HEK293T (cell line): Measurements from ENCODE around the gene SLX4IP.

Source experiments
- BHLHE40 ChIP-seq: fragments of 450-650 bp; IDR thresholded peaks from 2 replicates; pipeline ENCODE4 v1.6.1; 2016; ENCODE audit warnings: mild to moderate bottlenecking, moderate library complexity, borderline replicate concordance
- CTBP1 ChIP-seq: fragments of 450-650 bp; IDR thresholded peaks from 2 replicates; pipeline ENCODE4 v1.6.1; 2016; ENCODE audit warnings: borderline replicate concordance
- ELF4 ChIP-seq: fragments of 450-650 bp; IDR thresholded peaks from 2 replicates; pipeline ENCODE4 v1.6.1; 2017; ENCODE audit warnings: antibody characterized with exemption
- FOXK2 ChIP-seq: fragments of 450-650 bp; IDR thresholded peaks from 2 replicates; pipeline ENCODE4 v1.6.1; 2016; ENCODE audit warnings: mild to moderate bottlenecking
- FOXM1 ChIP-seq: fragments of 450-650 bp; IDR thresholded peaks from 2 replicates; pipeline ENCODE4 v1.6.1; 2017; ENCODE audit warnings: mild to moderate bottlenecking, borderline replicate concordance
- HDGF ChIP-seq: fragments of 450-650 bp; IDR thresholded peaks from 2 replicates; pipeline ENCODE4 v1.6.1; 2017; ENCODE audit warnings: antibody characterized with exemption, borderline replicate concordance
- L3MBTL2 ChIP-seq: fragments of 450-650 bp; conservative IDR thresholded peaks from 2 replicates; pipeline ENCODE4 v1.6.1; 2016; ENCODE audit warnings: mild to moderate bottlenecking
- SP1 ChIP-seq: fragments of 450-650 bp; IDR thresholded peaks from 2 replicates; pipeline ENCODE4 v1.6.1; 2017
- TARDBP ChIP-seq: fragments of 450-650 bp; IDR thresholded peaks from 2 replicates; pipeline ENCODE4 v1.6.1; 2016

DNA sequence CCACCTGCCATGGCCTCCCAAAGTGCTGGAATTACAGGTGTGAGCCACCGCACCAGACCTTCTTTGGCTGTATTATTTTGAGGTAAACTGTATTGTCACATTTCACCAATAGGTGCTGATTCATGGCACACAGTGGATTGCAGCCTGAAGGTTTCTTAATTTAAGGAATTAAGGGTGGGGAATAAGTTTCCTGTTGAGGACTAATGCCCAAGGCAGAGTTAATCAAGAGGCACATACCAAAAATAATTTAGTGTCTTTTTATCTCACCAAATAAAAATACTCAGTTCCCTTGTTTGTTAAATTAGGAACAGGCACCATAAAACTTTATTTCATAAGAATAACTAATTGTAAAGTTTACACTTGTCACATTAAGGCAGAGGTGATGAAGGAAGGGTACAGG is 103.7 kb downstream of the SLX4IP start:
- TF ChIP-seq BHLHE40: no peak
- TF ChIP-seq FOXM1: no peak
- no peak for TF ChIP-seq L3MBTL2
- no peak for TF ChIP-seq ELF4
- no peak for TF ChIP-seq TARDBP
- TF ChIP-seq CTBP1: no peak
- no peak for TF ChIP-seq HDGF
- TF ChIP-seq FOXK2: no peak
- TF ChIP-seq SP1: no peak
